GM12864 (cell line): ENCODE results near the gene MTO1.
A peak's percentile ranks its signal among the peaks of the same experiment; 100 is the strongest.
"Not testable (repeated sequence)": the region's sequence is repeated elsewhere in the genome, so short reads cannot be mapped to it uniquely, and the experiment has no call there.

Source experiments
- DNase-seq: peaks from one replicate; pipeline ENCODE4 v3.0.0-alpha.2; 2011; ENCODE audit warnings: low read depth
- H3K4me3 ChIP-seq: 2 replicates; pipeline ENCODE4 v1.5.1; 2011; ENCODE audit warnings: mild to moderate bottlenecking, low read depth, low read length, control low read depth
- TF ChIP-seq, protein P1 (sequence below): IDR thresholded peaks from 2 replicates; pipeline ENCODE4 v1.5.1; 2011; ENCODE audit warnings: low read depth, mild to moderate bottlenecking, moderate library complexity, low read length, control low read depth, inconsistent platforms; ENCODE audit errors: missing control alignments

Gene MTO1

GRCh38 chr6:73514746-73515110 lies 53.2 kb downstream of the MTO1 start:
- no peak for DNase-seq
- H3K4me3 ChIP-seq = no peak overlapping the region
- TF ChIP-seq, protein P1, sequence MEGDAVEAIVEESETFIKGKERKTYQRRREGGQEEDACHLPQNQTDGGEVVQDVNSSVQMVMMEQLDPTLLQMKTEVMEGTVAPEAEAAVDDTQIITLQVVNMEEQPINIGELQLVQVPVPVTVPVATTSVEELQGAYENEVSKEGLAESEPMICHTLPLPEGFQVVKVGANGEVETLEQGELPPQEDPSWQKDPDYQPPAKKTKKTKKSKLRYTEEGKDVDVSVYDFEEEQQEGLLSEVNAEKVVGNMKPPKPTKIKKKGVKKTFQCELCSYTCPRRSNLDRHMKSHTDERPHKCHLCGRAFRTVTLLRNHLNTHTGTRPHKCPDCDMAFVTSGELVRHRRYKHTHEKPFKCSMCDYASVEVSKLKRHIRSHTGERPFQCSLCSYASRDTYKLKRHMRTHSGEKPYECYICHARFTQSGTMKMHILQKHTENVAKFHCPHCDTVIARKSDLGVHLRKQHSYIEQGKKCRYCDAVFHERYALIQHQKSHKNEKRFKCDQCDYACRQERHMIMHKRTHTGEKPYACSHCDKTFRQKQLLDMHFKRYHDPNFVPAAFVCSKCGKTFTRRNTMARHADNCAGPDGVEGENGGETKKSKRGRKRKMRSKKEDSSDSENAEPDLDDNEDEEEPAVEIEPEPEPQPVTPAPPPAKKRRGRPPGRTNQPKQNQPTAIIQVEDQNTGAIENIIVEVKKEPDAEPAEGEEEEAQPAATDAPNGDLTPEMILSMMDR = no peak

DNA sequence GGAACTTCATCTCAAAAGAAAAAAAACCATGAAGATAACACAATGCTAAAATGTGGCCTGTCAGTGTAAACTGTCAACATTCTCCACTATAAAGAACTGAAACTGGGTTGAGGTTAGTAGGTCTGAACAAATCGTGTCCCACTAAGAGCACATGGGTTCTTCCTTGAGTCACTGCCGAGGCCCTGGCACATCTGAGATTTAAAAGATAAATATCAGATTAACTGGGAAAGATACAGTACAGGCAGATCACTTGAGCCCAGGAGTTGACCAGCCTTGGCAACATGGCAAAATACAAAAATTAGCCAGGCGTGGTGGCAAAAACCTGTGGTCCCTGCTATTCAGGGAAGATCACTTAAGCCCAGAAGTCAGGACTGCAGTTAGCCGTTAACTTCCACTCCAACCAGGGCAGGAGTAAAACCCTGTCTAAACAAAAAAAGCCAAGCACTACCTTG lies 53.7 kb downstream of the MTO1 start:
- H3K4me3 ChIP-seq = no peak overlapping the region
- TF ChIP-seq, protein P1 = no peak
- DNase-seq = no peak

GRCh38 chr6:73516514-73517489 lies 55.3 kb downstream of the MTO1 start:
- H3K4me3 ChIP-seq = peak overlapping the region; percentile 45
- TF ChIP-seq, protein P1 = no peak
- no peak for DNase-seq

GRCh38 chr6:73518100-73518981 lies 56.8 kb downstream of the MTO1 start:
- not testable (repeated sequence) for DNase-seq

GRCh38 chr6:73518982-73519881 lies 57.7 kb downstream of the MTO1 start:
- not testable (repeated sequence) for DNase-seq
- peak overlapping the region; percentile 84 for H3K4me3 ChIP-seq

More at GRCh38 chr6:73518100-73518981, 56.8 kb downstream of the MTO1 start:
- peak overlapping the region; percentile 84 for H3K4me3 ChIP-seq

DNA sequence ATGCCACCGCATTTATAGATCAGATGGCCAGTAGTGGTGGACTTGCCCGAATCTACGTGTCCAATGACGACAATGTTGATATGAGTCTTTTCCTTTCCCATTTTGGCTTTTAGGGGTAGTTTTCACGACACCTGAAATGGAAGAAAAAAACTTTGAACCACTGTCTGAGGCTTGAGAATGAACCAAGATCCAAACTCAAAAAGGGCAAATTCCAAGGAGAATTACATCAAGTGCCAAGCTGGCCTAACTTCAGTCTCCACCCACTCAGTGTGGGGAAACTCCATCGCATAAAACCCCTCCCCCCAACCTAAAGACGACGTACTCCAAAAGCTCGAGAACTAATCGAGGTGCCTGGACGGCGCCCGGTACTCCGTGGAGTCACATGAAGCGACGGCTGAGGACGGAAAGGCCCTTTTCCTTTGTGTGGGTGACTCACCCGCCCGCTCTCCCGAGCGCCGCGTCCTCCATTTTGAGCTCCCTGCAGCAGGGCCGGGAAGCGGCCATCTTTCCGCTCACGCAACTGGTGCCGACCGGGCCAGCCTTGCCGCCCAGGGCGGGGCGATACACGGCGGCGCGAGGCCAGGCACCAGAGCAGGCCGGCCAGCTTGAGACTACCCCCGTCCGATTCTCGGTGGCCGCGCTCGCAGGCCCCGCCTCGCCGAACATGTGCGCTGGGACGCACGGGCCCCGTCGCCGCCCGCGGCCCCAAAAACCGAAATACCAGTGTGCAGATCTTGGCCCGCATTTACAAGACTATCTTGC lies 58.6 kb downstream of the MTO1 start:
- TF ChIP-seq, protein P1 = no peak
- no peak for DNase-seq
- H3K4me3 ChIP-seq = peak overlapping the region; percentile 84
